Hepatocyte (in vitro differentiated cells): ENCODE results near the gene MPDZ. TPM values are rescaled to one million over a fixed set of nuclear protein-coding genes. Genes with fewer than 3 reads are reported as not detected.

Experiments used
- DNase-seq: peaks from one replicate; pipeline ENCODE4 v3.0.0-alpha.2; 2016; ENCODE audit warnings: low spot score
- H2AFZ ChIP-seq: fragments of 200-600 bp; sonication (generic); 2 replicates; pipeline ENCODE4 v1.6.0; 2016; ENCODE audit warnings: antibody characterized with exemption, mild to moderate bottlenecking
- H3K27ac ChIP-seq: fragments of 200-600 bp; sonication (generic); 2 replicates; pipeline ENCODE4 v1.5.1; 2016; ENCODE audit warnings: mild to moderate bottlenecking
- H3K27me3 ChIP-seq: fragments of 200-600 bp; sonication (generic); 2 replicates; pipeline ENCODE4 v1.6.1; 2016
- H3K36me3 ChIP-seq: fragments of 200-600 bp; sonication (generic); replicated peaks from 2 replicates; pipeline ENCODE4 v1.5.1; 2016; ENCODE audit warnings: low read depth; ENCODE audit not compliant: insufficient read depth
- H3K4me1 ChIP-seq: fragments of 200-600 bp; sonication (generic); 2 replicates; pipeline ENCODE4 v1.5.1; 2016; ENCODE audit warnings: mild to moderate bottlenecking, moderate library complexity; ENCODE audit not compliant: insufficient read depth
- H3K4me2 ChIP-seq: fragments of 200-600 bp; sonication (generic); 2 replicates; pipeline ENCODE4 v1.6.0; 2016
- H3K4me3 ChIP-seq: fragments of 200-600 bp; sonication (generic); 2 replicates; pipeline ENCODE4 v1.5.1; 2016; ENCODE audit warnings: mild to moderate bottlenecking
- H3K79me2 ChIP-seq: fragments of 200-600 bp; sonication (generic); 2 replicates; pipeline ENCODE4 v1.6.0; 2017; ENCODE audit warnings: mild to moderate bottlenecking
- H3K9me2 ChIP-seq: fragments of 200-600 bp; sonication (generic); replicated peaks from 2 replicates; pipeline ENCODE4 v1.6.0; 2017; ENCODE audit warnings: mild to moderate bottlenecking; ENCODE audit not compliant: insufficient read depth
- H3K9me3 ChIP-seq: fragments of 200-600 bp; sonication (generic); 2 replicates; pipeline ENCODE4 v1.5.1; 2016; ENCODE audit warnings: low read depth, mild to moderate bottlenecking
- H4K20me1 ChIP-seq: fragments of 200-600 bp; sonication (generic); 2 replicates; pipeline ENCODE4 v1.6.0; 2016; ENCODE audit warnings: mild to moderate bottlenecking; ENCODE audit not compliant: insufficient read depth, poor library complexity, severe bottlenecking
- CTCF ChIP-seq: fragments of 200-600 bp; sonication (generic); IDR thresholded peaks from 2 replicates; pipeline ENCODE4 v1.5.1; 2016; ENCODE audit warnings: antibody characterized with exemption, mild to moderate bottlenecking; ENCODE audit not compliant: poor library complexity
- EZH2 ChIP-seq: fragments of 200-600 bp; sonication (generic); IDR thresholded peaks from 2 replicates; pipeline ENCODE4 v1.6.1; 2016; ENCODE audit warnings: antibody characterized with exemption, mild to moderate bottlenecking, borderline replicate concordance
- EZH2phosphoT487 ChIP-seq: fragments of 200-600 bp; sonication (generic); IDR thresholded peaks from one replicate; pipeline ENCODE4 v1.6.1; 2018; ENCODE audit warnings: antibody characterized with exemption, mild to moderate bottlenecking, low read depth, moderate library complexity; ENCODE audit not compliant: unreplicated experiment, severe bottlenecking
- WGBS: methylation state at CpG from one replicate; pipeline ENCODE4 v1.1.6; 2016; ENCODE audit warnings: low lambda C conversion rate; ENCODE audit errors: missing lambda C conversion rate; 5-methylcytosine and 5-hydroxymethylcytosine counted together
- polyA plus RNA-seq: library from polyadenylated mRNA; unstranded; fragments of >200 nt; fragmentation: Nextera tagmentation; extraction: Ambion mirVana; gene quantifications from 2 replicates; pipeline ENCODE4 v1.2.1, GENCODE V29; 2016
- total RNA-seq: library from RNA; depleted of rRNA; stranded (reverse); fragments of >200 nt; gene quantifications from 2 replicates; pipeline ENCODE4 v1.2.3, GENCODE V29; 2014

The MPDZ gene
- total and polyA plus RNA-seq, 2 experiments from 2014 or later = 16.7 to 45.5 TPM

GRCh38 chr9:13116292-13116691 is 163.2 kb downstream of the MPDZ start:
- WGBS = 93% methylated on average over 2 of the region's 2 CpGs
- no peak for TF ChIP-seq EZH2
- TF ChIP-seq EZH2phosphoT487 = no peak
- no peak for TF ChIP-seq CTCF
- H4K20me1 ChIP-seq = no peaks in the 10 kb centered on the region

GRCh38 chr9:13113751-13114150 is 165.7 kb downstream of the MPDZ start:
- Histone ChIP-seq H3K36me3 (no peaks in the 10 kb centered on the region), H3K9me2 (no peaks in the 10 kb centered on the region), H3K4me3 (no peak overlapping the region), H3K4me1 (no peaks in the 10 kb centered on the region), H3K27me3 (no peaks in the 10 kb centered on the region), H3K9me3 (no peaks in the 10 kb centered on the region), H3K79me2 (no peaks in the 10 kb centered on the region), H3K27ac (no peak overlapping the region), H3K4me2 (no peak overlapping the region), H4K20me1 (no peaks in the 10 kb centered on the region), H2AFZ (no peak overlapping the region)
- 93% methylated on average over 1 of the region's 1 CpG for WGBS
- no peak for TF ChIP-seq EZH2phosphoT487
- no peak for TF ChIP-seq EZH2
- TF ChIP-seq CTCF = no peak
- DNase-seq = no peak

More at GRCh38 chr9:13116292-13116691, 163.2 kb downstream of the MPDZ start:
- Histone ChIP-seq H3K9me3 (no peaks in the 10 kb centered on the region), H3K4me1 (no peaks in the 10 kb centered on the region), H2AFZ (no peak overlapping the region), H3K27me3 (no peaks in the 10 kb centered on the region), H3K27ac (no peak overlapping the region), H3K4me2 (no peak overlapping the region), H3K79me2 (no peaks in the 10 kb centered on the region), H3K36me3 (no peaks in the 10 kb centered on the region), H3K9me2 (no peaks in the 10 kb centered on the region), H3K4me3 (no peak overlapping the region)
- no peak for DNase-seq

- H2AFZ ChIP-seq = no peak overlapping the region
- no peaks in the 10 kb centered on the region for H3K79me2 ChIP-seq
- no peaks in the 10 kb centered on the region for H3K36me3 ChIP-seq
- H3K9me2 ChIP-seq = no peaks in the 10 kb centered on the region
- H4K20me1 ChIP-seq = no peaks in the 10 kb centered on the region
- H3K9me3 ChIP-seq = no peaks in the 10 kb centered on the region
- H3K4me2 ChIP-seq = no peak overlapping the region
- H3K4me1 ChIP-seq = no peaks in the 10 kb centered on the region
- TF ChIP-seq CTCF (no peak), EZH2 (no peak), EZH2phosphoT487 (no peak)
- H3K27me3 ChIP-seq = no peaks in the 10 kb centered on the region
- WGBS = 89% methylated on average over 3 of the region's 3 CpGs
- DNase-seq = no peak
- no peak overlapping the region for H3K4me3 ChIP-seq
- no peak overlapping the region for H3K27ac ChIP-seq
These were observed 166.3 kb downstream of the MPDZ start for GRCh38 chr9:13113216-13113615.

- no peaks in the 10 kb centered on the region for H3K36me3 ChIP-seq
- H3K4me3 ChIP-seq = no peak overlapping the region
- WGBS = 96% methylated on average over 2 of the region's 2 CpGs
- H3K9me3 ChIP-seq = no peaks in the 10 kb centered on the region
- H3K79me2 ChIP-seq = no peaks in the 10 kb centered on the region
- no peaks in the 10 kb centered on the region for H3K27me3 ChIP-seq
- TF ChIP-seq EZH2phosphoT487 (no peak), CTCF (no peak), EZH2 (no peak)
- H3K9me2 ChIP-seq = no peaks in the 10 kb centered on the region
- H3K4me2 ChIP-seq = no peak overlapping the region
- no peaks in the 10 kb centered on the region for H4K20me1 ChIP-seq
- H3K27ac ChIP-seq = no peak overlapping the region
- H2AFZ ChIP-seq = no peak overlapping the region
- no peak for DNase-seq
- no peaks in the 10 kb centered on the region for H3K4me1 ChIP-seq
These were observed 167.7 kb downstream of the MPDZ start for GRCh38 chr9:13111778-13112177.
